Activated effector memory CD4-positive, alpha-beta T cell treated with anti-CD3 and anti-CD28 coated beads, Interleukin-2, amount 50 U/mL, for 16 hours (primary cell): Measurements from ENCODE around the gene PTPRD.

ENCODE experiments used
- DNase-seq: peaks from one replicate; pipeline ENCODE4 v3.0.0-alpha.2; 2020

PTPRD gene

DNA sequence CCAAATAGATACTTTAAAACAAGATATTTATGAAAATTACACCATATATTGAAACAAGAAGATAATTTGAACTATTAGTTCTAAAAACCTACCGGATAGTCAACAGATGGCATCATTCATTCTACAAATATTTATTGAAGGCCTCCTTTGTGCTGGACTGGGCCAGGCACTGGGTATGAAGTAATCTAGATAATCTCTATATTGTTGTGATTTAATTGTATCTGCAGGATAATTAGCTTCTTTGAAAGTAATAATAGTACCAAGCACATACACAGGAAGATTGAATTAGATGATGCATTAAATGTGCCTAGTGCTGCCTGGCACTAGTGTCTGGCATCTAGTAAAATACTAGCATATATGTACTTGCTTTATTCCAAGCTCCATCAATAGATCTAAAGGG, 2078.0 kb downstream of the PTPRD start:
- no peak for DNase-seq

DNA sequence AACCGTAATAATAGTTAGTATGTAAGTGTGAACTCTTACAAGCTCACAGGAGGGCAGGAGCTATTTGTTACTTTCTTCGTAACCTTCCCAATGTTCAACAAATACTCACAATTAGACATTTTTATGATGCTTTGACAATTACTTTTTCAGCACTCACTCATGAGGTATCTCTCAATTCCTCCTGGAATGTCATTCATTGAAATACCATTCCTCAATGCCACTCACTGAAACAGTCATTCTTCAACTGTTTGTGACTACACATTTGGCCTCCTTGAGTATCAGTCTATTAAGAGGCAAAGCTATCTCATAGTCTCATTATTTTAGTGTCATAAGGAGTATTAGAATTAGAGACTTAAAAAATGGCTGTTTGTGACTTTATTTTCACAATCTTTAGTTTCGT, 2079.1 kb downstream of the PTPRD start:
- DNase-seq, result no peak

DNA sequence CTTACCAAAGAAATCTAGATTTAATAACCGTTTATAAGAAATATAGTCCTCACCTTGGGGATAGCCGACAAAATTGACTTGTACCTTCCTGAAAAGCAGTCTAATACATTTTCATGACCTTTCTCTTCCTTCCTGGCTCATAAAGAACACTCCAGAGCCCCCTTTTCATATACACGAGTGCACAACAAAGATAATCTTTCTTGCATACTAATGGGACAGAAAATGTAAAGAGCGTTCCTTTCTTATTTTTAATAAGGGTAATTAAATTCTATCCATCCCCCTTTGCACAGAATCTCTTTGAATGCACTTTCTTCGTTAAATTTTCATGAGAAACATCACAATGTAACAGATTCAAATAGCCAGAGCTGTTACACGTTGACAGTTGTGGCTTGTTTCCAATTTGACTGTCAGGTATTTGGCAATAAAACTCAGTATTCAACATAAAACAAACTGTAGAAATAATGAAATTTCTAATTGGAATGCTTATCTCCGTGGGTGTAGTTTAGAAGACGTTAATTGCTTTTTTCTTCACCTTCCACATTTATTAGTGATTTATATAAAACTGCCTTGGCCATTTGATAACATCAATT, 2080.9 kb downstream of the PTPRD start:
- DNase-seq, result no peak

DNA sequence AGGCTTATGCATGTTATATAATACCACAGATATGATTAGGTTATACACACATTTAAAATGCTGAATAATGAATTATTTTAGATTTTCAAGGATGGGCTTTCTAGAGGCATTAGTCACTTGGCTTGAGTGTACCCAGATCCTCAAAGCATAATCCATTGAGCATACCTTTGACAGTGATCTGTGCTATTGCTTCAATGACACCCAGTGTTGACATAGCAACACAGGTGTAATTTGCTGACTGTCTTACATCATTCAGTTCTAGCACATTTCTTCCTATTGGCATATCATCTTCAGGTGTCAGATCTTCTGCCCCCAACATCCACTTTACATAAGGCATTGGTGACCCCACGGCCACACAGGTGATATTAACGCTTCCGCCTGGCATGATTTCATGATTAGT, 2091.7 kb downstream of the PTPRD start:
- no peak for DNase-seq

DNA sequence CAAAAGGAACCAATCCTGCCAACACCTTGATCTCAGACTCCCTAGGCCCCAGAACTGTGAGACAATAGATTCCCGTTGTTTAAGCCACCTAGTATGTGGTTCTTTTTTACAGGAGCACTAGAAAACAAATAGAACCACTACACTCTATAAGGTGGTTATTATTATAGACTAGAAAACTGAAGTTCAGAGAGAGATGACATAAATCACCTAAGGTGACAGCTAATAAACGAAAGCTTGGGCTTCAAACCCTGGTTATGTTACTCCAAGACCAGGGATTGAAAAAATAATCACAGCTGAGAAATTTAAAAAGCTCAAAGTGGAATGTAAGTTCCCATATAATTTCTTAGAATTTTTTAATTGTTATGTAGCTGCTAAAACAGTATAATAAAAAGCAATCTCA, 2097.1 kb downstream of the PTPRD start:
- DNase-seq, result no peak

DNA sequence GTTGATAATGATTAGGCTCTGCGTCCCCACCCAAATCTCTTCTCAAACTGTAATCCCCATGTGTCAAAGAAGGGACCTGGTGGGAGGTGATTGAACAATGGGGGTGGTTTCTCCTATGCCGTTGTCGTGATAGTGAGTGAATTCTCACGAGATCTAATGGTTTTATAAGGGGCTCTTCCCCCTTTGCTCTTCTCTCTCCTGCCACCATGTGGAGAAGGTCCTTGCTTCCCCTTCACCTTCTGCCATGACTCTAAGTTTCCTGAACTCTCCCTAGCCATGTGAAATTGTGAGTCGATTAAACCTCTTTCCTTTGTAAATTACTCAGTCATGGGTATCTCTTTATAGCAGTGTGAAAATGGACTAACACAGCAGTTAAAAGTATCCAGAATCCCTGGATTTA, 2098.0 kb downstream of the PTPRD start:
- no peak for DNase-seq

DNA sequence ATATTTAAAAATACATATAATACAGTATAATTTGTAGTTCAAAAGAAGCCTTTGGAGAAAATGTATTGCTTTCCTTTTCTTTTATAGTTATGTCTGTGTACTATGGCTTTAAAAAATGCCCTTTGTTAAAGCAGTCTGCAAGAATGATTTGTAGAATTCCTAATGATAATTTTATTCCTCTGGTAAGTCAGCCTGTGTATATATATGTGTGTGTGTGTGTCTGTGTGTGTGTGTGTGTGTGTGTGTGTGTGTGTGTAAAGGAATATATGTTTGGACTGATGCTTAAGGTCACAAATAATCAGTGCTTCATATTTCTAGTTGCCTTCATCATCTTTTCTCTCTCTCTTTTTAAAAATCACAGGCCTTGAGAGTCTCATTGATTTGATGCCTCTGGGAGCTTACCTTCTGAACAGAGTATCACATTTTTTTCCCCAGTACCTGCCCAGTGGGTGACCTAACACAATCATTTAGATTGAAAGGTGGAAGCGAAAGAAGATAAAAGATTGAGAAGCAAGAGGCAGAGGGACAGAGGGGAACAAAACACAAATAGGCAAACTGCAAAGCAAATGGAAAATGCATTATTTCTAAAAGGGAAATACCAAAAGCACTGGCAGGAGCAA, 2104.0 kb downstream of the PTPRD start:
- DNase-seq, result no peak

DNA sequence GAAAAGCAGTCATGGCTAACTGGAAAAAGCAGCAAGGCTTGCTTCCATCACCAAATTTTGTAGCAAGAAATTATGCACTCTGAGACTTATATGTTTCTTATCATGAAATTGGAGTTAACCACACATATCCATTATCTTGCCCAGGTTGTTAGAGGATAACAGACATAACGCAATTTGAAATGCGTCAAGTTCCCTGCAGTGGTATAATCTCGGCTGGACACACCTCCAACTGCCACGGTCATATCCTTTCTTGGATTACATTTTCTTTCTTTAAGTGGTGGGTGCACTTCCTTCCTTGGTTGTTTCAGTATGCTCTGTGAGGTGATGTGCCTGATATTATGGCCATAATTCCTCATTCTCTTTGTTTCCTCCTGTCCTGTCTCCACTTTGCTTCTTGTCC, 2118.2 kb downstream of the PTPRD start:
- no peak for DNase-seq

DNA sequence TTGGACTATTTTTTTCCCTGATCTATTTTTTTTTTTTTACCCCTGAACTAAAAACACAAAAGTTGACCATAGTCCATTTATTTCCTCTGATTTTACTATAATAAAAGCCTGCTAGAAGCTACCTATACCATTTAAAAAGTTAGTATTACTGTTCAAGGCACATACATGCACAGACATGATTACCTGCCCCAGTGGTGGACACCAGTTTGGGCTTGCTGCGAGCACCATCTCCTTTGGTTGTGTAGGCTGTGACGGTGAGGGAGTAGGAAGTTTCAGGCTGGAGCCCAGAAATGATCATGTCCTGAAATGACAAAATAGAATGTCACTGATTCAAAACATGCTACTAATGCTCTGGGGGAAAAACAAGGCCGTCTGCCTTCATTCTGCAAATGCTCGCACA, 2120.1 kb downstream of the PTPRD start:
- no peak for DNase-seq

DNA sequence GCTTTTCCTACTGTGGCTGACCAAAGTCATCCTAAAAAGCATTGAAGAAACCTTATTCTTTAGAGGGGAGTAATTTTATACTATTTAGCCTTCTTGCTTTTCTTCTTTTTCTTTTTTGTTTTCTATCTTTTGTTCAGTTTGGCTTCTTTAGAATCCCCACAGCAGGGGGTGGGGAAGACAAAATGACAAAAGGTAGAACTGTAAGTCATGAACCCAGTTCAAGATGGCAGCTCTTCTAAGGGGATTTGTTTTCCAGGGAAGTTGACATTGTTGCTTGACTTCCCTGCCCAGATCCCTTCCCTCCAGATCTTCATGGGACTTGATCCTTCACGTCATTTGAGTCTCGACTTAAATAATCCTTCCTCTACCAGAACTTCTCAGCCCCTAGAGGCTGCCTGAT, 2120.8 kb downstream of the PTPRD start:
- no peak for DNase-seq

DNA sequence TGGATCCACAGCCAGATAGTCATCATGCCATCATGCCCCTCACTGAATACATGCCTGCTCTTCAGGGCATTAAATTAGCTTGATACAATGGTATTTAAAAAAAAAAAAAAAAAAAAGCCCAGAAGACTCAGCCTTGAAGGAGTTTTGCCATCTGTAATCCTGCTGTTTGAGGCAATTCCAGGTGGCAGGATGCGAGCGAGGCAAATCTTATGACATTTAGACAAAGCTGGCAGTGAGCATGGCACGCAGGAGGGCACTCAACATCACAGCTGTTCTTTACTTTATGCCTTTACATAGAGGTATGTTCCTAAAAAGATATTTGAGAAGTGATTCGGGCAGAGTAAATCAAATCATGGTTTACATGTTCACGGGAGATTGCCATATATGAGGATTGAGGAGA, 2121.2 kb downstream of the PTPRD start:
- no peak for DNase-seq

DNA sequence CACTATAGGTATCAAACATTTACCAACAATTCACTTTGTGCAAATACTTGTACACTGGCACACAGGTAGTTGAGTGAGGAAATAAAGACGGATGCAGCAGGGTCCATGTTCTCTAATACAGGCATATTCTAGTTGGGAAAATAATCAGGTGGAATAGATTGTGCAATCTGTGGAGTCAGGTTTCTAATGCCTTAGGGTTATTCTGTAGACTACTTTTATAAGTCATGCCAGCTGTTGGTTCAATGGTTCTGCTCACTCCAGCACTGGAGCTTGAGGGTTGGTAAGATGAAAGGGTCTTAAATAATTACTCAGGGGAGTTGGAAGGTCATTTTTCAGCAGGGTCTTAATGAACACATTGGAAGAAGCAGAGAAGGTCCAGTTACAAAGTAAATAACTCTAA, 2123.0 kb downstream of the PTPRD start:
- no peak for DNase-seq

DNA sequence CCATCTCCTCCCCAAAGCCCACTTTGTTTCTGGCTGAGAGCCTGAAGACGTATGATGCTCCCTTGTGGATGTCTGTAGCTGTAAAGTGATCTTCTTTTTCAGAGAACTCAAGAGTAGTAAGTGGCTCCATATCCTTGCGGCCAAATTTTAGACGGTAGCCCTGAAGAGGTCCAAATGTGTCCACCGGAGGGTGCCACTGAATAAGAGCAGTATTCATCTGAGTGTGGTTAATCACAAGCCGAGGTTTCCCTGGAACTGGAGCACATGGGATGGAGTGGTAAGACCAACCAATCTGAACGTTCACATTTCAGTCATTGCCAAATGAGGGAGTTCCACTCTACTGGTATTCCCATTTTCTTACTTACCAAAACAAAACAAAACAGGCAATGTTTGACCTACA, 2126.7 kb downstream of the PTPRD start:
- DNase-seq, result no peak

DNA sequence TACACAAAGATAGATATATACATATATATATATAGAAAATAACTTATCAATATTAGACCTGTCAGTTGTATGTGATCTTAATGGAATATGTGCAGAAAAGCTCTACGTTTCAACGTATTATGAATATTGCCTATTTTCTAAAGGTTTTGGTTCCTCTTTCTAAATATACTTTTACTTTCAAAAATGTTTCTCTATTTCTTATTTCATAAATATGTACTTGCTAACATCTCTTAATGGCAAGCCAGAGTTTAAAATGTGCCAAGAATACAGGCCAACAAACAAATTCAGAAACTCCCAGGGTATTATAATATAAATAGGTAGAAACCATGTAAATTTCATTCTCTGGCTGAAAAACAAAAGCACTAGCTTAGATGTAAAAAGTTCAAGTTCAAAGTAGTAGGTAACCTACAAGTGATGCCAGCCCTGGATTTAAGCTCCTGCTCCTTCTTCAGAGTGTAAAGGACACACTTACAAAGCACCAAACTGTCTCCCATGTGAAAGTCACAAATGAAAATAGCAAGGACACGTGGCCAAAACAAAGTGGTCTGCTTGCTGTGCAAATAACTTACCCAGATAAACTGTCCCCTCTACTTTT, 2128.1 kb downstream of the PTPRD start:
- no peak for DNase-seq

DNA sequence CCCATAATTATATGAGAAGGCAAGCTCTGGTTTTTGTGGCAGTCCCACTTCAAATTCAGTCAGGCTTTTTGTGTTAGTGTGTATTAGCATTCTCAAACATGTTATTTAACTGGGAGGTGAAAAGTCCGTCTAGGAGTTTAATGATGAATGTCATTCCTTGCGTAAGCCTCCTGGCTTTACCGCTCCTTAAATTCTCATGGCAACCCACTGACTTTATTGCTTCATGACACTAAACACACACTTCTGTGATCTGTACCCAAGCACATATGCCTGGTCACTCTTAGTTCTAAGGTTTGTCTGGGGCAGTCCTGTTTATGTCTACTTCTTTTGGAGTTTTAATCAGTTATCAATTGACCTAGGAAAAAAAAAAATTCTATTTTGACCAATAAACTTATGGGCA, 2135.4 kb downstream of the PTPRD start:
- DNase-seq, result no peak

DNA sequence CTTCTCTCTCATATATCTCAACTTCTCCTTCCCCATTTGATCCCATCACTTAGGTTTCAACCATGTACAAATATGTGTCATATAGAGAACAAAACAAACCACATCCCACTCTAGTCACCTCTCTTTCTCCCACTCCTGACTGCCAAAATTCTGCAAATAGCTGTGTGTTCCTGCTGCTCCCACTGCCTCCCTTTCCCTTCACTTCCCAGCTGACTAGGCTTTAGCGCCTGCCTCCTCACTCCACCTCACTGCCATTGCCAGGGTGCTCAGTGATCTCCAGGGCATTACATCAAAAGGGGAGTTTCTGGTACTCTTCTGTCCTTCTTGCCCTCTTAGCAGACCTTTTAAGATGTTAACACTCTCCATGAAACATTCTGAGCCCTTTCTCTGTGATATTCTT, 2137.9 kb downstream of the PTPRD start:
- DNase-seq, result no peak

DNA sequence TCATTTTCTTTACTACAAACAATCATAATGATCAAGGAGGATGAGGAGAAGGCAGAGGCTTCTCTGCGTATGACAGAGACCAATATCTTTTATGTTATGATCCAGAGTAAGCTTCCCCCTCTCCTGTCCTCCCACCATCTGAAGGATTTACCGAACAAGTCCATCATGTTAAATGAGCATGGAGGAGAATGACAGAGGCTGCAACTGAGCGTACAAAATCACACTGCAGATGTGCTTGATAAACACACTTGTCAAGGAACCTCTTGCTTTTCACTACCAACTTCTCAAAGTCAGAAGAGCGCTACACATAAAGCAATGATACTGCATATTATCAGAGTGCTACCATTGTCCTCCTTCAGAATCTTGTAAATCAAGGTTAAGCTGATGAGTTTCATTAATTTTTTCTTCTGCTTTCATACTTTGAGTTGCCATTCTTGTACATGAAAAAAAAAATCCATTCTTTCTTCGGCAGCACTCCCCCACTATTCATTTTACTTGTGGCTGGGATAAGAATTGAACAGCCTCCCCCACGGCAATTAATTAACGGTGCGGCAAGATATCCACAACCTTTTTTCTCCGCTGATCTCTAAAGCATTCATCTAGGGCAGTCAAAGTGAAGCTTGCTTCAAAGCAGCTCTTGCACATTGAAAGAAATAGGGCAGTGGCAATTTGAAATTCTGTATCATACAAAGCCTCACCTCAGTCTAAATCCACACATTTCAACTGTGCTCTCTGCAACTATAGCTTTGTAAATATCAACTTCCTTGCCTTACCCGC, 2139.4 kb downstream of the PTPRD start:
- no peak for DNase-seq

DNA sequence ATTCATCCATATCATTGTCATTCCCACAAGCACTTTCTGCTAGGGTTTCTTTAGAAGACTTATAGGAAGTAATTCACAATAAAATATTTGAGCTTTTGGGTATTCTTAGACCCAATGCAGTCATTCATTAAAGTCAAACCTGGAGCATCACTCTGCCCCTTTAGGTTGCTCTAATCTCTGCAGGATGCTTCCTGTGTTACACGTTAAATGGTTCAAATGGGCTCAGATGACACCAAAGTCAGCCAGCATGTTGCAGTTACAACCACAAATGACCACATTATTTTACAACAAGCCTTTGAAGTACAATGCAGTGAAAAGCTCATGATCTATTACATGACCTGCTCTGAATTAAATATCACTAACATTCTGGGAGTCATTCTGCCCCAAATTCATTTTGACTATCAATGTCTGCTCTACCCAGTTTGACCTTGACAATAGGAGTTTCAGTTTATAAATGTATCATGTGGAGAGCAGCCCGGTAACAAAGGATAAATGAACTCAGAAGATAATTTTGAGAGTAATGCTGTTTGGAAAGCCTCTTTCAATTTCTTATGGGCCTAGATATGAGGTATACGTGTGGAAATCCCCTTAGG, 2144.7 kb downstream of the PTPRD start:
- DNase-seq, result no peak

DNA sequence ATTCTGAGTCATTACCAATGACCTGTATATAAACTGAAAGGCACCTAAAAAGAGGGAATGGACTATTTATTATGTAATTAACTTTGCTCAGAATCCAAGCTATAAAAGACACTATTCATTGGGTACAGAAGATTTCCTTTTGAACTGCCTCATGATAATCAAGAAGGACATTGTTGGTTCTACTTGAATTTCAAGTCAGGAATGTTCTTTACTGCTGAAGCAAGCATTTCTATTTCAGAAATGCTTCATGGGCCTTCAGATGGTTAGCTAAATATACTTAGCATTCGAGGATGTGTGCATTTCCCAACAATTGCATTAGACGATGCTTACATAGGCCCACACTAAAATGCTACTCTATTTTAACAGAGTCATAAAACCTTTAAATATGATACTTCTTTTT, 2155.0 kb downstream of the PTPRD start:
- DNase-seq, result no peak

DNA sequence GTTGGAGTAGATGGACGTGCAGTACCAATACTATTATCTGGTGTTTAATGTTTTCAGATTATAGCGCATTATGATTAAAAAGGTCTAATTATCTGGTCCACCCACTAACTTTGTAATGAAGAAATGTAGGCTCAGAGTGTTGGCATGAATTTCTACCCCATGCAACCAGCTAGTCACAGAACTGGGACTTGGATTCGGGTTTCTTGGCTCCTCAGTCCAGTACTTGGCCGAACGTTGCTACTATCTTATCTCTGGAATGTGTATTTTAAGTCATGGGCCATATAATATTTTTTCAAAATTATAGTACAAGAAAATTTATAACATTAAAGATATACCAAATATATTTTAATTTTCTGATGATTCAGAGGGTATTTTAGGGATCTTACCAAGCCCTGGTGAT, 2155.7 kb downstream of the PTPRD start:
- DNase-seq, result no peak

DNA sequence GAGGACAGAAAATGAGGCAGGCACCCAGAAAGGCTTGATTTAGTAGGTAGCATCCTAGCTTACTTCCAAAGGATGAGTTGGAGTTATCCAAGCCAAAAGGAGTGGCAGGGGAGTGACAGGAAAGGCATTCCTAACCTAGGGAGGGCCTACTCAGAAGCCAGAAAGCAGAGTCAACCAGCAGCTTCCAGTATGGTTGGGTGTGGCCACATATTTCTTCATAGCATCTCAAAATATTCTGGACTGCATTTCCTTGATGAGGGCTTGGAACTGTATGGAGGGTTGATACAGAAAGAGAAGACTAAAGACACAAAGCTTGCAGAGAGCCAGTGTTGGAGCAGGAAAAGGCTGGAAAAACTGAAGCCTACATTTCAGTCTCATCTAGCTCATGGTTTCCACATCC, 2156.5 kb downstream of the PTPRD start:
- DNase-seq, result no peak

DNA sequence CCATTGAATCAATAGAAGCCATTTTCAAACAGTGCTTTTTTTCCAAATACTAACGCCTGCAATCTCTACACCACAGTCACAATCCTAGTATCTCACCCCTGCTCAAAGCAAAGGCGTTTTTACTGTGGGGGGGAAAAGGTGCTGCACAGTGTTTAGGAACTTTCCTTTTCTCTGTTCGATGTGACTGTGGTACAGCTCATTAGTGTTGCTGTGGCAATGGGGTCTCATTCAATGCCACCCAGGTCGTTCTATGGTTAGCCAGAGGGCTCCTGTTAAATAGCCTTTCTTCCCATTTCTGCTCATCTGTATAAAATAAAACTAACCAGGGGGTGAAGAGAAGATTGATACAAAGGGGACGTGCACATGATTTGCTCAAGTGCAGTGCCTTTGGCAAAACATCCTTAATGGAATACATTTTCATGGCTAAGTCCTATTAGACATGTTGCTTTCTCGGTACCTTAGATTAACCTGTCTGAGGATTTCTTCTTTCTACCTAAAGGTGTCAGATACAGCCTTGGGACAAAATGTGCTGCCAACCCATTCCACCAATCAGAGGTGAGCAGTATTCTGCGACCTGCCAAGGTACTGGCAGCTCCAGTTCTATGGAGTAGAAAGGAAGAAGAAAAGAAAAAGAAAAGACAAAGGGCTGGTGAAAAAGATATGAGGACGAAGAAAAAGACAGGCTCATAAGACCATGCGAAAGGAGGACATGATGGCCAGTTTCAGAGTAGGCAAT, 2161.8 kb downstream of the PTPRD start:
- no peak for DNase-seq

DNA sequence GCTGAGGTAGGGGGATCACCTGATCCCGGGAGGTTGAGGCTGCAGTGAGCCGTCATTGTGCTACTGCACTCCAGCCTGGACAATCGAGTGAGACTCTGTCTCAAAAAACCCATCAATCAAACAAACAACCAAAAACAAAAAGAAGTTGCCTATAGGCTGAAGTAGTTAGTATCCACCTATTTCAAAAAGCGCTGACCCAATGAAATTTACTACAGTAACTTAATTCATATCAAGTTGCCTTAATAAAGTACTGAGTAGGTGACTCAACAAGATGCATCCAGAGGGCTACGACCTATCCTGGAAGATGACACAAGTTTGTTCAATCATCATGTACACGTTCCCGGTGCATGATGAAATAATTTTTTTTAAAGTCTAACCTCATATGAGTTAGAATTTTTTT, 2164.6 kb downstream of the PTPRD start:
- DNase-seq, result no peak
